Stimulated activated CD8-positive, alpha-beta memory T cell treated with anti-CD3 and anti-CD28 coated beads, Interleukin-2, amount 100 ng/mL, for 1 hour (primary cell): ENCODE results near the gene KRTAP9-9.
"Not testable (repeated sequence)": the region's sequence is repeated elsewhere in the genome, so short reads cannot be mapped to it uniquely, and the experiment has no call there.

Source experiments
- DNase-seq, 2 donors: peaks; one replicate each; pipeline ENCODE4 v3.0.0-alpha.2; 2020; ENCODE audit warnings: low read depth in 2 of 2

The KRTAP9-9 gene

DNA sequence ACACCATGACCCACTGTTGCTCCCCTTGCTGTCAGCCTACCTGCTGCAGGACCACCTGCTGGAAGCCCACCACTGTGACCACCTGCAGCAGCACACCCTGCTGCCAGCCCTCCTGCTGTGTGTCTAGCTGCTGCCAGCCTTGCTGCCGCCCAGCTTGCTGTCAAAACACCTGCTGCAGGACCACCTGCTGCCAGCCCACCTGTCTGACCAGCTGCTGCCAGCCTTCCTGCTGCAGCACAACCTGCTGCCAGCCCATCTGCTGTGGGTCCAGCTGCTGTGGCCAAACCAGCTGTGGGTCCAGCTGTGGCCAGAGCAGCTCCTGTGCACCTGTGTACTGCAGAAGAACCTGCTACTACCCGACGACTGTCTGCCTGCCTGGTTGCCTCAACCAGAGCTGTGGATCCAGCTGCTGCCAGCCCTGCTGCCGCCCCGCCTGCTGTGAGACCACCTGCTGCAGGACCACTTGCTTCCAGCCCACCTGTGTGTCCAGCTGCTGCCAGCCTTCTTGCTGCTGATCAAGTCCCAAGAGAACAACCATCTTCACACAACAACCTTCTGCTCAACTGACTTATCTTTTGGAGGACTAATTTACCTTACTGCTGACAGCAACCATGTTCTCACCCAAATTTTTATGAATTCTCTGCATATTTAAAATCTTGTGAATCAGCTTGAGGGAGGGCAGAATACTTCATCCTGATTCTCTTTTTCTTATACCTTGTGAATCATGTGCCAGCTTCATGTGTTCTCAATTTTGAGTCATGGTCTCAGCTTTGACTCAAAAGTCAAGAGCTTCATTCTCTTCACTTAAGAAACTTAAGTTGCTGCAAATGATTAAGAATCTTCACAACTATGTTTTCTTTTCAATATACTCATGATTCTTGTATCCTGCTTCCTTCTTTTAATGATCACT is at the start of gene KRTAP9-9:
Gene KRTAP9-9 (plus strand): TSS at position 4 of the 910 bp plus-strand sequence.
- DNase-seq = not testable (repeated sequence)

DNA sequence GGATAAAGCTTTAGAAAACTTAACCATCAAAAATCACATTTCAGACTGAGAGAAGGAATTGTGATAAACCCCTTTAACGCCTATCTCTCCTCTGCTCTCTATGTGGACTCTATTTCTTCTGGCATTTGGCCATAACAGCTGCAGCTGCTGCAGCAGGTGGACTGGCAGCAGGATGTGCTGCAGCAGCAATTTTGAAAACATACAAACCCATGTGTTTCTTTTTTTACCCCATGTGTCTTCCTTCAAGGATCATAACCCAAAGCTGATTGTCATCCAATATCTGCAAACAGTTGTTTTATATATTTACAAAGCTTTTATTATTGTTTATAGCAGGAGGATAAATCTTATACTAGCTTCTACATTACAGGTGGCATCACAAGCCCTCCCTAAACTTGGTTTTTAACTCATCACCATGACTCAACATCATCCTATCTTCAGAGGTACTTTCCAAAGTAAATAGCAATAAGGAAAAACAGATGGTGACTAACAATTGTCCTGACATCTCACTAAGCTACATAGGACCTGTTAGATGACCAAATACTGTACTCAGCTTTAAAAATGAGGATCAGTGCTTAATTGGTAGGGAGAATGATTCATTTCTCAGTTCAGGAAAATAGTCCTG is 43.2 kb upstream of the KRTAP9-9 start:
- no peak for DNase-seq

DNA sequence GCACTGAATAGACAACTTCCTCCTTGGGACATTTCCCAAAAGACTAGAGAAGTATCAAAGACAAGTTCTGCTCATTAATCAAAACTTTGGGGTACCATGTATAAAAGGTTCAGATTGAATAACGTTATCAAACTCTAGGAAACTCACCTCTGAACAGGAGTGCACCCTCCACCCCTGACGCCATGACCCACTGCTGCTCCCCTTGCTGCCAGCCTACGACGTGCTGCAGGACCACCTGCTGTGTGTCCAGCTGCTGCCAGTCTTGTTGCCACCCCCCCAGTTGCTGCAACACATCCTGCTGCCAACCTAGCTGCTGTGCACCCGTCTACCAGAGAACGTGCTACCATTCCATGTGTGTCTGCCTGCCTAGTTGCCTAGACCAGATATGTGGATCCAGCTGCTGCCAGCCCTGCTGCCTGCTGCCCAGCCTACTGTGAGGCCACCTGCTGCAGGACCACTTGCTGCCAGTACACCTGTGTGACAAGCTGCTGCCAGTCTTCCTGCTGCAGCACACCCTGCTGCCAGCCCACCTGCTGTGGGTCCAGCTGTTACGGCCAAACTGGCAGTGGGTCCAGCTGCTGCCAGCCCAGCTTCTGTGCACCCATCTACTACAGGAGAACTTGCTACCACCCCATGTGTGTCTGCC is 42.5 kb upstream of the KRTAP9-9 start:
- no peak for DNase-seq

DNA sequence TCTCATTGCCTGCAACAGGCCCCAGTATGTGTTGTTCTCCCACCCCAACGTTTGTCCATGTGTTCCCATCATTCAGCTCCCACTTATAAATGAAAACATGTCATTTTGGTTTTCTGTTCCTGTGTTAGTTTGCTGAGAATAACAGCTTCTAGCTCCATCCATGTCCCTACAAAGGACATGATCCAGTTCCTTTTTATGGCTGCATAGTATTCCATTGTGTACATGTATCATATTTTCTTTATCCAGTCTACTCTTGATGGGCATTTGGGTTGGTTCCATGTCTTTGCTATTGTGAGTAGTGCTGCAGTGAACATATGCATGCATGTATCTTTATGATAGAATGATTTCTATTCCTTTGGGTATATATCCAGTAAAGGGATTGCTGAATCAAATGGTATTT is 39.5 kb upstream of the KRTAP9-9 start:
- DNase-seq = no peak

DNA sequence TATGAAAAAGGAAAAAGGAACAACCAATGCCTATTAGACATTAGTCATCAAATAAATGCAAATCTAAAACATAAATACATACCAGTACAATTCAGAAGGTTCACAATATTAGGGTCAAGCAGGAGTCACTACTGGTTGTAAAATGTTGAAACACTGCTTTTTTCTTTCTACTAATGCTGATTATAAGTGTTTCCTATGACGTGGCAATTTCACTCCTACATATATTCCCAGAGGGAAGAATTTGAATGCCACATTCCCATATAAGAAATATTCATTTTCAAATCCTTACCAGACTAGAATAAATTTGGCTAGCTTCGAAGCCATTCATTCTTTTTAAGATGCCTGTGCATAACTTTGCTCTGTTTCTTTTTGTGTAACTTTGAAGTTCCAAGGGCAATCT is 31.4 kb upstream of the KRTAP9-9 start:
- no peak for DNase-seq

DNA sequence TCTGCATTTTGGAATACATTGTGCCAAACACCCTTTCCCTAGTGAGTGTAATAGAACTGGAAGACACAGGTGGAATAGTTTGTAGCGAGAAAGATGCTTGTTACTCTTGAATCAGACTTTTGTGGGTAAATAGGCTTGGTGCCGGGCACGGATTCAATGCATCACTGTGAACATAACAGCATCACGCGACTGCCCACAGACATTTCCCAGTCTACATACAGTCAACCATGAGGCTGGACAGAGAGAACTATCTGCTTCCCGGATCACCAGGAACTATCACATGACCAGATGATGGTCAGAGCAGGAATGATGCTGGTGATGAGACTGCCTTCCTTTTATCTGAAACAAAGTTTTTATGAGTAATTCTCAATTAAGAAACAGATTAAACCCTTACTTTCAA is 29.1 kb upstream of the KRTAP9-9 start:
- no peak for DNase-seq

DNA sequence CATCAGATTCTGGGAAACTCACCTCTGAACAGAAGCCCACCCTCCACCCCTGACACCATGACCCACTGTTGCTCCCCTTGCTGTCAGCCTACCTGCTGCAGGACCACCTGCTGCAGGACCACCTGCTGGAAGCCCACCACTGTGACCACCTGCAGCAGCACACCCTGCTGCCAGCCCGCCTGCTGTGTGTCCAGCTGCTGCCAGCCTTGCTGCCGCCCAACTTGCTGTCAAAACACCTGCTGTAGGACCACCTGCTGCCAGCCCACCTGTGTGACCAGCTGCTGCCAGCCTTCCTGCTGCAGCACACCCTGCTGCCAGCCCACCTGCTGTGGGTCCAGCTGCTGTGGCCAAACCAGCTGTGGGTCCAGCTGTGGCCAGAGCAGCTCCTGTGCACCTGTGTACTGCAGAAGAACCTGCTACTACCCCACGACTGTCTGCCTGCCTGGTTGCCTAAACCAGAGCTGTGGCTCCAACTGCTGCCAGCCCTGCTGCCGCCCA is 28.5 kb upstream of the KRTAP9-9 start, which contains the start of gene KRTAP9-2:
Gene KRTAP9-2 (plus strand): TSS at position 51 of the 498 bp plus-strand sequence. CDS start 7 bp downstream, at position 58.
- DNase-seq = not testable (repeated sequence)

DNA sequence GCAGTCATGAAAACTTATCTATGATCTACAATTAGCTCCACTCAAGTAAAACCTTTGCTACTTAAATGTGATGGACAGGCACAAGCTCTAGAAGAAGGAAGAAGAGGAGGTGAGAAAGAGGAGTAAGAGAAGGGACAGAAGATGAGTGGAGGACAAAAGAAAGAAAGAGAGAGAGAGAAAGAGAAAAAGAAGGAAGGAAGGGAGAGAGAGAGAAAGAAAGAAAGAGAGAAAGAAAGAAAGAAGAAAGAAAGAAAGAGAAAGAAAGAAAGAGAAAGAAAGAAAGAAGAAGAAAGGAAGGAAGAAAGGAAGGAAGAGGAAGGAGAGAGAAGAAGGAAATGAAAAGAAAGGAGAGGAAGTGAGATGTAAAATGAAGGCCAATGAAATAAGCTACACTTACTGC is 25.1 kb upstream of the KRTAP9-9 start:
- DNase-seq = no peak

DNA sequence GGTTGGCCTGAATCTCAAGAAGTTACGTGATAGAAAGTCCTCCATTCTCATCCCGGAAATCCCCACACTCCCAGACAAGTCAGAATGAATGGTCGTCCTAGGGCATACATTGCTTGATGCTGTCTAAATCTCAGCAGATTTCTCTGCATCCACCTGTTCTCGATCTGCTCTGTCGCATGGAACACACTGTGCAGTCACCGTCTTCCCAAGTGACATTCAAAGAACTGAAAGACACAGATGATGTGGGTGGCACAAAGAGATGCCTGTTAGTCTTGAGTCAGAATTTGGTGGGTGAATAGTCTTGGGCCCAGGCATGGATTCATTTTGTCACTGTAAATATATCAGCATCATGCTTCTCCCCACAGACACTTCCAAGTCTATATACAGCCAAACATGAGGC is 23.5 kb upstream of the KRTAP9-9 start:
- no peak for DNase-seq

DNA sequence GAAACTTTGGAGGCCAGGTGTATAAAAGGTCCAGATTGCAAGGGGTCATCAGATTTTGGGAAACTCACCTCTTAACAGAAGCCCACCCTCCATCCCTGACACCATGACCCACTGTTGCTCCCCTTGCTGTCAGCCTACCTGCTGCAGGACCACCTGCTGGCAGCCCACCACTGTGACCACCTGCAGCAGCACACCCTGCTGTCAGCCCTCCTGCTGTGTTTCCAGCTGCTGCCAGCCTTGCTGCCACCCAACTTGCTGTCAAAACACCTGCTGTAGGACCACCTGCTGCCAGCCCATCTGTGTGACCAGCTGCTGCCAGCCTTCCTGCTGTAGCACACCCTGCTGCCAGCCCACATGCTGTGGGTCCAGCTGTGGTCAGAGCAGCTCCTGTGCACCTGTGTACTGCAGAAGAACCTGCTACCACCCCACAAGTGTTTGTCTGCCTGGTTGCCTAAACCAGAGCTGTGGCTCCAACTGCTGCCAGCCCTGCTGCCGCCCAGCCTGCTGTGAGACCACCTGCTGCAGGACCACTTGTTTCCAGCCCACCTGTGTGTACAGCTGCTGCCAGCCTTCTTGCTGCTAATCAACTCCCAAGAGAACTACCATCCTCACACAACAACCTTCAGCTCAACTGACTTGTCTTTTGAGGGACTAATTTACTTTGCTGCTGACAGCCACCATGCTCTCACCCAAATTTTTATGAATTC is 22.6 kb upstream of the KRTAP9-9 start, which contains the start of gene KRTAP9-3:
Gene KRTAP9-3 (plus strand): TSS at position 51 of the 707 bp plus-strand sequence. CDS start 53 bp downstream, at position 104.
- not testable (repeated sequence) for DNase-seq

DNA sequence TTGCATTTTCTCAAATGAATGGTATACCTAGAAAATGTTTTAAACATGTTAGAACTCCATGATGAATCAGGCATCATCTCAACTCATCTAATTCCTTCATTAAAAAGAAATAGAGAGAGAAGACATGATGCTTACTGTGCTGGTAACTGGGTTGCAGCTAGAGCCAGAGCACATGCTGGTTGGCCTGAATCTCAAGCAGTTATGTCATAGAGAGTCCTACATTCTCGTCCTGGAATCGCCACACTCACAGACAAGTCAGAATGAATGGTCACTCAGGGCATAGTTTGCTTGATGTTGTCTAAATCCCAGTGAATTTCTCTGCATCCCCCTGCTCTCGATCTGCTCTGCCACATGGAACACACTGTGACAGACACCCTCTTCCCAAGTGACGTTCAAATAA is 18.1 kb upstream of the KRTAP9-9 start:
- not testable (repeated sequence) for DNase-seq

DNA sequence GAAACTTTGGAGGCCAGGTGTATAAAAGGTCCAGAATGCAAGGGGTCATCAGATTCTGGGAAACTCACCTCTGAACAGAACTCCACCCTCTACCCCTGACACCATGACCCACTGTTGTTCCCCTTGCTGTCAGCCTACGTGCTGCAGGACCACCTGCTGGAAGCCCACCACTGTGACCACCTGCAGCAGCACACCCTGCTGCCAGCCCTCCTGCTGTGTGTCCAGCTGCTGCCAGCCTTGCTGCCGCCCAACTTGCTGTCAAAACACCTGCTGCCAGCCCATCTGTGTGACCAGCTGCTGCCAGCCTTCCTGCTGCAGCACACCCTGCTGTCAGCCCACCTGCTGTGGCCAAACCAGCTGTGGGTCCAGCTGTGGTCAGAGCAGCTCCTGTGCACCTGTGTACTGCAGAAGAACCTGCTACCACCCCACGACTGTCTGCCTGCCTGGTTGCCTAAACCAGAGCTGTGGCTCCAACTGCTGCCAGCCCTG is 17.2 kb upstream of the KRTAP9-9 start, which contains the start of gene KRTAP9-8:
Gene KRTAP9-8 (plus strand): TSS at position 51 of the 489 bp plus-strand sequence. CDS start 53 bp downstream, at position 104.
- not testable (repeated sequence) for DNase-seq

DNA sequence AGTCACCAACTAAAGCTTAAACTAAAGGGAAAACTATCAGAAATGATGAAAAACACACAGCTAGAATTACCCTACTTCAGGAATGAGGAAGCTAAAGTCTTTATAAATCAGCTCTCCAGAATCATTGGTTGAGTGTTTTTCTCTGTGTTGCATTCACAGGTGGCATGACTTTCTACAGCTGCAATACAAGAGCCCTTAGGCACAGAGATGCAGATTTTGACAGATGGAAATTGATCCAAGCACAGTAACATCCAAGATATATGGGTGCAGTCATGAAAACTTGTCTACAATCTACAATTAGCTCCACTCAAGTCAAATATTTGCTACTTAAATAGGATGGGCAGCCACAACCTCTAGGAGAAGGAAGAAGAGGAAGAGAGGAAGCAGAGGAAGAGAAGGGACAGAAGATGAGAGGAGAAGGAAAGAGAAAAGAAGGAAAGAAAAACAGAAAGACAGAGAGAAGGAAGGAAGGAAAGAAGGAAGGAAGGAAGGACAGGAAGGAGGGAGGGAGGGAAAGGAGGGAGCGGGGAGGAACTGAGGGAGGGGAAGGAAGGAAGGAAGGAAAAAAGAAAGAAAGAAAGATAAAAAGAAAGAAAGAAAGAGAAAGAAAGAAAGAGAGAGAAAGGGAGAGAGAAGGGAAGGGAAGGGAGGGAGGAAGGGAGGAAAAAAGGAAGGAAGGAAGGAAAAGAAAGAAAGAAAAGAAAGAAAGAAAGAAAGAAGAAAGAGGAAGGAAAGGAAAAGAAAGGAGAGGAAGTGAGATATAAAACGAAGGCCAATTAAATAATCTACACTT is 8.0 kb upstream of the KRTAP9-9 start:
- DNase-seq = not testable (repeated sequence)

DNA sequence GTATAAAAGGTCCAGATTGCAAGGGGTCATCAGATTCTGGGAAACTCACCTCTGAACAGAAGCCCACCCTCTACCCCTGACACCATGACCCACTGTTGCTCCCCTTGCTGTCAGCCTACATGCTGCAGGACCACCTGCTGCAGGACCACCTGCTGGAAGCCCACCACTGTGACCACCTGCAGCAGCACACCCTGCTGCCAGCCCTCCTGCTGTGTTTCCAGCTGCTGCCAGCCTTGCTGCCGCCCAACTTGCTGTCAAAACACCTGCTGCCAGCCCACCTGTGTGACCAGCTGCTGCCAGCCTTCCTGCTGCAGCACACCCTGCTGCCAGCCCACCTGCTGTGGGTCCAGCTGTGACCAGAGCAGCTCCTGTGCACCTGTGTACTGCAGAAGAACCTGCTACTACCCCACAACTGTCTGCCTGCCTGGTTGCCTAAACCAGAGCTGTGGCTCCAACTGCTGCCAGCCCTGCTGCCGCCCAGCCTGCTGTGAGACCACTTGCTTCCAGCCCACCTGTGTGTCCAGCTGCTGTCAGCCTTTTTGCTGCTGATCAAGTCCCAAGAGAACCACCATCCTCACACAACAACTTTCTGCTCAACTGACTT is 5.4 kb upstream of the KRTAP9-9 start, which contains the start of gene KRTAP9-4:
Gene KRTAP9-4 (plus strand): TSS at position 51 of the 604 bp plus-strand sequence. CDS start 34 bp downstream, at position 85.
- not testable (repeated sequence) for DNase-seq

DNA sequence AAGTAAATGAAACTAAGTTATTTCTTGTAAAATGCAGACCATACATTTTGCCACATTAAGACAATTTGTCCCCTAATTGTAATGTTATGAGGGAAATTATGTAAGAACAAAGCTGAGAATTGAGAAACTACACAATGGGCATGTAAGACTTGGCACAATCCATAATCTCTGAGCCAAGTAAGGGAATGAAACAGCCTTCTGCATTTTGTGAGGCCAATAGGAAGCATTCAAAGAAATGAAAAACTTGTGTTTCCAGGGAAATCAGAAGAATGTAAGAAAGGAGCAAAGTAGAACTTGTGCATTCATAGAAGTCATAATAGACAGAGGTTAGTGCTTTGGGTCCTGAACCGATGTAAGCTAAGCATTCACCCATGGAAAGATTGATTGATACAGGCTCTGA is 3.9 kb upstream of the KRTAP9-9 start:
- DNase-seq = no peak

DNA sequence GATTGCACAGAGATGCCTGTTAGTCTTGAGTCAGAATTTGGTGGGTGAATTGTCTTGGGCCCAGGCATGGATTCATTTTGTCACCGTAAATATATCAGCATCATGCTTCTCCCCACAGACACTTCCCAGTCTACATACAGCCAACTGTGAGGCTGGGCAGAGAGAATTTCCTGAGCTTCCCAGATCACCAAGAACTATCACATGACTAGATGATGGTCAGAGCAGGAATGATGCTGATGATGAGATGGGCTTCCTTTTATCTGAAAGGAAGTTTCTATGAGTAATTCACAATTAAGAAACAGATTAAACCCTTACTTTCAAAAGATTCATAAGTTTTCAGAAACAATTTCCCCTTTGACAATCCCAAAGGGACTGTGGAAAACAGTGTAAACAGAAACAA is 323 bp upstream of the KRTAP9-9 start:
- no peak for DNase-seq

DNA sequence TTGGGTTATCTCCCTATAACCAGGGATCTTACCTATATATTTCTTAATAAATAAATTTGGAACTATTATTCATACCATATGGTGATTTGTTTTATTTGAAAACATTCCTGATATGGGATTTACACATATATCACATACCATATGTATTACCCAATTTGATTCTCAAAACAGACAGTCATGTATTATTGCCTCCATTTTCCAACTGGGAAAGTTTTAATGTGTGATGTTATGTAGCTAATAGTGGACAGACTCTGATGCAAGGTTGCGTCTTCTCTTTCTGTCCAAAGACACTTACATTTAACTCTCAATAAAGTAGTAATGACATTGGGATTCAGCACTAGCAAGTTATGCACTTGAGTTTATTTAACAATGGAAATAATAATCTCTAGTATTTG is 1.1 kb downstream of the KRTAP9-9 start:
- DNase-seq = no peak

DNA sequence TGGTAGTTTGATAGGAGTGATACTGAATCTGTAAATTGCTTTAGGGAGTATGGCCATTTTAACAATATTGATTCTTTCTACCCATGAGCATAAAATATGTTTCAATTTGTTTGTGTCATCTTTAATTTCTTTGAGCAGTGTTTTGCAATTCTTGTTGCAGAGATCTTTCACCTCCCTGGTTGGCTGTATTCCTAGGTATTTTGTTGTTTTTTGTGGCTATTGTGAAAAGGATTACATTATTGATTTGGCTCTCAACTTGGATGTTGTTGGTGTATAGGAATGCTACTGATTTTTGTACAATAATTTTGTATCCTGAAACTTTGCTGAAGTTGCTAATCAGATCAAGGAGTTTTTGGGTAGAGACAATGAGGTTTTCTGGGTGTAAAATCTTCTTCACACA is 3.2 kb downstream of the KRTAP9-9 start:
- DNase-seq = no peak

DNA sequence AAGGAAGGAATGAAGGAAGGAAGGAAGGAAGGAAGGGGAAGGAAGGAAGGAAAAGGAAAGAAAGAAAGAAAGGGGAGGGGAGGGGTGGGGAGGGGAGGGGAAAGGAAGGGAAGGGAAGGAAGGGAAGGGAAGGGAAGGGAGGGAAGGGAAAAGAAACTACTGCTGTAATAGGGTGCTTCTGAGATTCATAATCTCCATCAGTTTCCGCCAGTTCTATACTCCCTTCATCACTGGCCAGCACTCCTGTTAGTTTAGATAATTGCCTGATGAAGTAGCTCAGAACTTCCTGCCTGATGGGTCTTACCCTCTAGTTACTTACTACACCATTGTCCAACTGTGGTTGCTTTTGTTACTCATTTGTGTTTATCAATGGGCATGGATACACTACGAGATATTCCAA is 8.0 kb downstream of the KRTAP9-9 start:
- no peak for DNase-seq

DNA sequence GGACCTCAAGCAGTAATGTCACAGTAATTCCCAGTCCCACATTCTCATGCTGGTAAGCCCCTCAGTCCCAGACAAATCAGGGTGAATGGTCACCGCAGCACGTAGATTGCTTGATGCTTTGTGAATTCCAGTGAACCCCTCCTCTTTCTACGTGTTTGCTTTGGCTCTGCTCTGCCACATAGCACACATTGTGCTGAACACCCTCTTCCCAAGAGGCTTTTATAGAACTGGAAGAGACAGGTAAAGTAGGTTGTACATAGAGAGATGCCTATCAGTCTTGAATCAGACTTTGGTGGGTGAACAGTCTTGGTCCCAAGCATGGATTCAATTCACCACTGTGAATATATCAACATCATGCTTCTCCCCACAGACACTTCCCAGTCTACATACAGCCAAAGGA is 9.4 kb downstream of the KRTAP9-9 start:
- no peak for DNase-seq
